Measurements from ENCODE around the gene ANKRD33B.

DNA sequence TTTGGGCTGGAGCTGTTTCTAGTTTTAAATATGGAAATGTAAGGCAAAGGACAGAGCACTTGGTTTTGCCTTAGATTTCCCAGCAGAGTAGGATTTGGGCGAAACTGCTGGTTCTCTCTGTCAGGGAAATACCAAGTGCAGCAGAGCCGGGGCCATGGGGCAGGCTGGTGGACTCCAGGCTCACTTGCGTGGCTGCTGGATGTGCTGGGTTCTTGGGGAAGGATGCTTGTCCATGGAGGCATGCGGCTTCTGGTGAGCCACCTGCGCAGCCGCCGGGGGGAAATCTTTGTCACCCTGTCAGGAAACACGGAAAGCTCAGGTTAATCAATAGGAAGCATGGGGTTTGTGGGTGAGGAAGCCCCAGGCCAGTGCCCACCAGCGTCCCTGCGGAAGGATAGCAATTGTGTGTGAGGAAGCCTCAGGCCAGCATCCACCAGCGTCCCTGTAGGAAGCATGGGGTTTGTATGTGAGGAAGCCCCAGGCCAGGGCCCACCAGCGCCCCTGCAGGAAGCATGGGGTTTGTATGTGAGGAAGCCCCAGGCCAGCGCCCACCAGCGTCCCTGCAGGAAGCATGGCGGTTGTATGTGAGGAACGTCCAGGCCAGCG lies 117.1 kb downstream of the ANKRD33B start:
- no peak for TF ChIP-seq POLR2AphosphoS5 (IDR thresholded peaks at IDR 0.05)
- TF ChIP-seq POLR2A (IDR thresholded peaks at IDR 0.05): no peak
- TF ChIP-seq, protein P1, sequence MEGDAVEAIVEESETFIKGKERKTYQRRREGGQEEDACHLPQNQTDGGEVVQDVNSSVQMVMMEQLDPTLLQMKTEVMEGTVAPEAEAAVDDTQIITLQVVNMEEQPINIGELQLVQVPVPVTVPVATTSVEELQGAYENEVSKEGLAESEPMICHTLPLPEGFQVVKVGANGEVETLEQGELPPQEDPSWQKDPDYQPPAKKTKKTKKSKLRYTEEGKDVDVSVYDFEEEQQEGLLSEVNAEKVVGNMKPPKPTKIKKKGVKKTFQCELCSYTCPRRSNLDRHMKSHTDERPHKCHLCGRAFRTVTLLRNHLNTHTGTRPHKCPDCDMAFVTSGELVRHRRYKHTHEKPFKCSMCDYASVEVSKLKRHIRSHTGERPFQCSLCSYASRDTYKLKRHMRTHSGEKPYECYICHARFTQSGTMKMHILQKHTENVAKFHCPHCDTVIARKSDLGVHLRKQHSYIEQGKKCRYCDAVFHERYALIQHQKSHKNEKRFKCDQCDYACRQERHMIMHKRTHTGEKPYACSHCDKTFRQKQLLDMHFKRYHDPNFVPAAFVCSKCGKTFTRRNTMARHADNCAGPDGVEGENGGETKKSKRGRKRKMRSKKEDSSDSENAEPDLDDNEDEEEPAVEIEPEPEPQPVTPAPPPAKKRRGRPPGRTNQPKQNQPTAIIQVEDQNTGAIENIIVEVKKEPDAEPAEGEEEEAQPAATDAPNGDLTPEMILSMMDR (IDR thresholded peaks at IDR 0.05): no peak
